ENCODE results near the gene MRPL16. TPM values are rescaled to one million over a fixed set of nuclear protein-coding genes. Genes with fewer than 3 reads are reported as not detected.
A peak's percentile ranks its signal among the peaks of the same experiment; 100 is the strongest.
"Not testable (repeated sequence)": the region's sequence is repeated elsewhere in the genome, so short reads cannot be mapped to it uniquely, and the experiment has no call there.

MRPL16 gene
- total RNA-seq, 1 experiment from 2014 or later = 65.7 TPM

- no peak for DNase-seq (ENCODE audit: low read depth)
Observed at GRCh38 chr11:59812220-59812619, 1.6 kb upstream of the MRPL16 start.

- DNase-seq (ENCODE audit: low read depth) = no peak
Observed at GRCh38 chr11:59810911-59811259, 307 bp upstream of the MRPL16 start.

GRCh38 chr11:59807047-59807610 is 3.4 kb downstream of the MRPL16 start:
- DNase-seq (ENCODE audit: low read depth) = no peak

- no peak for DNase-seq (ENCODE audit: low read depth)
Observed at GRCh38 chr11:59804061-59804460, 6.5 kb downstream of the MRPL16 start.

GRCh38 chr11:59802639-59803176 is 7.9 kb downstream of the MRPL16 start:
- peak; percentile 62 for DNase-seq (ENCODE audit: low read depth)

GRCh38 chr11:59801981-59802638 is 8.5 kb downstream of the MRPL16 start:
- peak; percentile 54 for DNase-seq (ENCODE audit: low read depth)

- no peak for DNase-seq (ENCODE audit: low read depth)
Observed at GRCh38 chr11:59801160-59801706, 9.3 kb downstream of the MRPL16 start.

GRCh38 chr11:59800390-59801025 is 10.1 kb downstream of the MRPL16 start:
- no peak for DNase-seq (ENCODE audit: low read depth)

- no peak for DNase-seq (ENCODE audit: low read depth)
Observed at GRCh38 chr11:59794417-59794816, 16.2 kb downstream of the MRPL16 start.

GRCh38 chr11:59792507-59792906 is 18.1 kb downstream of the MRPL16 start:
- DNase-seq (ENCODE audit: low read depth) = no peak

GRCh38 chr11:59791639-59792038 is 18.9 kb downstream of the MRPL16 start:
- DNase-seq (ENCODE audit: low read depth) = peak; percentile 46

- peak; percentile 79 for DNase-seq (ENCODE audit: low read depth)
Observed at GRCh38 chr11:59787816-59788215, 22.8 kb downstream of the MRPL16 start.

GRCh38 chr11:59787255-59787588 is 23.4 kb downstream of the MRPL16 start:
- DNase-seq (ENCODE audit: low read depth) = no peak

- no peak for DNase-seq (ENCODE audit: low read depth)
Observed at GRCh38 chr11:59785818-59786217, 24.8 kb downstream of the MRPL16 start.

- DNase-seq (ENCODE audit: low read depth) = not testable (repeated sequence)
Observed at GRCh38 chr11:59784441-59784840, 26.1 kb downstream of the MRPL16 start.

- DNase-seq (ENCODE audit: low read depth) = no peak
Observed at GRCh38 chr11:59783632-59784090, 26.9 kb downstream of the MRPL16 start.

GRCh38 chr11:59782080-59782479 is 28.5 kb downstream of the MRPL16 start:
- DNase-seq (ENCODE audit: low read depth) = no peak

GRCh38 chr11:59779487-59779886 is 31.1 kb downstream of the MRPL16 start:
- DNase-seq (ENCODE audit: low read depth) = no peak

GRCh38 chr11:59778122-59778521 is 32.5 kb downstream of the MRPL16 start:
- peak; percentile 47 for DNase-seq (ENCODE audit: low read depth)

GRCh38 chr11:59777104-59777503 is 33.5 kb downstream of the MRPL16 start:
- DNase-seq (ENCODE audit: low read depth) = no peak

GRCh38 chr11:59776210-59777066 is 34.1 kb downstream of the MRPL16 start:
- DNase-seq (ENCODE audit: low read depth) = peak; percentile 96

- DNase-seq (ENCODE audit: low read depth) = no peak
Observed at GRCh38 chr11:59773083-59773440, 37.5 kb downstream of the MRPL16 start.
